Tracheal epithelial cell (primary cell): Measurements from ENCODE around the gene MVP. TPM values are rescaled to one million over a fixed set of nuclear protein-coding genes. Genes with fewer than 3 reads are reported as not detected.

Experiments
- total RNA-seq: library from RNA; depleted of rRNA; stranded (reverse); fragments of >200 nt; gene quantifications from 2 replicates; pipeline ENCODE4 v1.2.1, GENCODE V29; 2014

MVP gene
- 104 and 244 TPM in 2 replicates for total RNA-seq

DNA sequence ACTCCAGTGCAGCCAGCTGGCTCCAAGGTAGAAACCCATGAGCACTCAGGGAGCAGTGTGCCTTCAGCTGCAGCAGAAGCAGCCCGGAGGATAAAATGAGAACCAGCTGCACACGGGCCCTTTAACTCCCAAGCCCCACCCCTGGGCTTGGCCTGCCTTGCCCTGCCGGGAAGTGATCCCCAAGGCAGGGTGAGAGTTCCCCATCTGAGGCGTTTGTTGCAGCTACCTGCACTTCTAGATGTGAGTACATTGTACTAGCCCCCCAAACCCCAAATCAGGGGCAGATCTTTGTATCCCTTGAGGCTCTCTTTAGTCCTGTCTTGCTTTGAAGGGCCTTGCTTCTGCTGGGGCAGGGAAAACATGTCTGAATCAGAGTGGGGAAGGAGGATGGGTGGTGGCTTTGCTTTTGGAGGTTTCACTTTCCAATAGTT, at the start of gene MVP:
TSS of gene MVP (plus strand) at position 192 of the 431 bp plus-strand sequence. CDS start 10,088 bp downstream, outside the sequence.

GRCh38 chr16:29777576-29778350, 42.5 kb upstream of the MVP start, which contains the start of gene ZG16:
Gene ZG16 (plus strand): TSS chr16:29778256. CDS start chr16:29779267, 1,011 bp downstream.

DNA sequence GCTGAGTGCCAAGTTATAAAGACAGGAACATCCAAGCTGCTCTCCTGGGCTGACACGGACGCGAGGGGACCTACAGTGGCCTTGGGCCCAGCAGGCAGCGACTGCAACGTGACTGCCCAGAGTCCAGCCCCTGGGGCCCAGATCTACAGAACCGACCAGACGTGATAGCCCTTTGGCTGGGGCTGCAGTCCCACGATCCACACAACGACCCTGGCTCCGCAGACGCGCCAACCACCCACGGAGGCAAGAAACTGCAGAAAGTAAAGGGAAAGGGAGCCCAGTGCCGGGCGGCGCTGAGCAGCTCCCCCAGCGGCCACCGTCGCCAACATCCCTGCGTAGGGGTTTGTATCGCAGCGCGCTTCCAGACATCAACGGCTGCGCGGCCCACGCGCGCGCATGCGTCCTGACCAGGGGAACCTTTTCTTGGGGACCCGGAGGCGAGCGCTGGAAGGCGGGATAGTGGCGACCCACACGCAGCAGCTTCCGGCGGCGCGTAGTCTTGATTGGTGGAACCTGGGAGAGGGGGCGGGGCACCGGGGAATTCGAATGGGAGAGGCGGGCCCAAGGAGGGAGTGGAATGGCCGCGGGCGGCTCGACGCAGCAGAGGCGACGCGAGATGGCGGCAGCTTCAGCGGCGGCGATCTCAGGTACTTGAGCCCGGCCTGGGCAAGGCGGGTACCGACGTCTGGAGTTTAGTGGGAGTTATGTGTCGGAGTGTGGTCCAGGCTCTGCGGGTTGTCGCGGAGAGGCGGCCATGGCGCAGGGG, 29.9 kb upstream of the MVP start, which contains the start of gene KIF22:
TSS of gene KIF22 (plus strand) at position 569 of the 766 bp plus-strand sequence. CDS start at position 578, 9 bp downstream.

GRCh38 chr16:29806099-29806579, 14.1 kb upstream of the MVP start, which contains the start of gene MAZ:
Gene MAZ (plus strand): TSS chr16:29806529. CDS start chr16:29806702, 173 bp downstream.

DNA sequence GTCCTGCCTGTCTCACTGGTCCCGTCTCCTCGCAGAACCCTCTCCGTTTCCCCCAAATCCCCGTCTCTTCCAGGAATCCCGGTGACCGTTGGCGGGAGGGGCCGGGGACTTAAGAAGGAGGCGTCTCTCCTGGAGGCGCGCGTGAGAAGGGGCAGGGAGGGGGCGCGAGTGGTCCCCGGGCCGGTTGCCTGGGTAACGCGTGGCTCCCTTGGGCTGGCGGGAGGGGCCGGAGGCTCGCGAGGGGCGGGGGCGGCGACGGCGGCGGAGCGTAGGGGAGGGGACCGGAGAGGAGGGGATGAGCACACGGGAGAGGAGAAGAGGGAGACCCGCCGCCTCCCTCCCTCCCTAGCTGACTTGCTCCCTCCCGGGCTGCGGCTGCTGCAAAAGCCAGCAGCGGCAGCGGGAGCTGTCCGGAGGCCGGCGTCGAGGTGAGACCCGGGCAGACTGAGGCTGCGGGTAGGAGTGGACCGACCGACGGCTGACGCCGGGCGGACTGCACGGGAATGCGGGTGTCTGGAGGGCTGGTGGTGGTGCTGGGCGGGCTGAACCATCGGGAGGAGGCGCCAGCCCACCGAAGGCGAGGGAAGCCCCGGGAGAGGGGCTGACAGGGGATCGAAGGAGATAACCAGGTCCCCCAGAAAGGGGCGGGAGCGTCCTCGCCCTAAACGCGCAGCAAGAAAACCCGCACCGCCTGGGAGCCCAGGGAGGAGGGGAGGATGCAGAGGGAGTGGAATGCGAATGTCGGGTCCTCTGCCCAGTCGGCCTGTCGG, 8.2 kb upstream of the MVP start, which contains the start of gene PRRT2:
TSS of gene PRRT2 (plus strand) at position 298 of the 770 bp plus-strand sequence. CDS start 862 bp downstream, outside the sequence.

GRCh38 chr16:29815793-29816693, 4.2 kb upstream of the MVP start, which contains the start of gene PAGR1:
Gene PAGR1 (plus strand): TSS chr16:29816152. CDS start chr16:29816526, 374 bp downstream.

GRCh38 chr16:29862884-29863668, 42.8 kb downstream of the MVP start, which contains the start of gene CDIPT:
Gene CDIPT (minus strand): TSS chr16:29863226. CDS start chr16:29862857, 369 bp downstream.

Other genes with a start within 250 kb of the MVP start
- not detected in 2 replicates for gene SPN, start 157.2 kb upstream of the MVP start, total RNA-seq
- gene QPRT, start 141.3 kb upstream of the MVP start, total RNA-seq, result 0.21 and 54.5 TPM in 2 replicates
- not detected in 2 replicates for gene C16orf54, start 74.5 kb upstream of the MVP start, total RNA-seq
- gene ZG16, start 42.2 kb upstream of the MVP start, total RNA-seq, result not detected in 2 replicates
- gene KIF22, start 29.7 kb upstream of the MVP start, total RNA-seq, result 13.7 and 14.5 TPM in 2 replicates
- 135 and 146 TPM in 2 replicates for gene MAZ, start 13.9 kb upstream of the MVP start, total RNA-seq
- not detected in 2 replicates for gene PRRT2, start 8.3 kb upstream of the MVP start, total RNA-seq
- gene PAGR1, start 4.3 kb upstream of the MVP start, total RNA-seq, result 18.3 and 24.3 TPM in 2 replicates
- gene CDIPT, start 42.8 kb downstream of the MVP start, total RNA-seq, result 62.4 and 65.3 TPM in 2 replicates
- gene SEZ6L2, start 79.1 kb downstream of the MVP start, total RNA-seq, result 5.3 and 8.7 TPM in 2 replicates
- 1.7 and 8.9 TPM in 2 replicates for gene ASPHD1, start 80.0 kb downstream of the MVP start, total RNA-seq
- gene KCTD13, start 105.8 kb downstream of the MVP start, total RNA-seq, result 14.2 and 15.3 TPM in 2 replicates
- gene TMEM219, start 141.6 kb downstream of the MVP start, total RNA-seq, result 66.7 and 80.6 TPM in 2 replicates
- 25.2 and 28.7 TPM in 2 replicates for gene TAOK2, start 153.4 kb downstream of the MVP start, total RNA-seq
- 5.1 and 10.2 TPM in 2 replicates for gene HIRIP3, start 175.2 kb downstream of the MVP start, total RNA-seq
- gene INO80E, start 175.8 kb downstream of the MVP start, total RNA-seq, result 21.0 and 28.1 TPM in 2 replicates
- 0.72 TPM in 1 of 2 replicates, not detected in the other for gene DOC2A, start 190.6 kb downstream of the MVP start, total RNA-seq
- gene C16orf92, start 202.7 kb downstream of the MVP start, total RNA-seq, result not detected in 2 replicates
- gene TLCD3B, start 210.8 kb downstream of the MVP start, total RNA-seq, result not detected in 2 replicates
- 688 and 703 TPM in 2 replicates for gene ALDOA, start 245.3 kb downstream of the MVP start, total RNA-seq